Mesendoderm (in vitro differentiated cells): ENCODE data around the gene KDM5B.
"Not testable (repeated sequence)": the region's sequence is repeated elsewhere in the genome, so short reads cannot be mapped to it uniquely, and the experiment has no call there.

Experiments
- DNase-seq: peaks from one replicate; pipeline ENCODE4 v3.0.0; 2013
- H2AK5ac ChIP-seq: 2 replicates; pipeline ENCODE4 v1.6.1; 2013; ENCODE audit warnings: low read length, inconsistent platforms
- H2BK120ac ChIP-seq: 2 replicates; pipeline ENCODE4 v1.6.1; 2013; ENCODE audit warnings: low read depth, mild to moderate bottlenecking, low read length, moderate library complexity, mixed read lengths
- H2BK15ac ChIP-seq: replicated peaks from 2 replicates; pipeline ENCODE4 v1.6.1; 2013; ENCODE audit warnings: low read depth, mild to moderate bottlenecking, moderate library complexity
- H2BK5ac ChIP-seq: 2 replicates; pipeline ENCODE4 v1.6.1; 2013; ENCODE audit warnings: low read length, inconsistent platforms
- H3K18ac ChIP-seq: 2 replicates; pipeline ENCODE4 v1.6.1; 2013; ENCODE audit warnings: mild to moderate bottlenecking, low read length, mixed read lengths
- H3K23ac ChIP-seq: one replicate; pipeline ENCODE4 v1.6.1; 2013; ENCODE audit warnings: low read length
- H3K27ac ChIP-seq: 2 replicates; pipeline ENCODE4 v1.5.1; 2013; ENCODE audit warnings: low read depth, mild to moderate bottlenecking, inconsistent platforms, low read length, moderate library complexity
- H3K27me3 ChIP-seq: 2 replicates; pipeline ENCODE4 v1.6.1; 2013; ENCODE audit warnings: low read length, control low read depth, mild to moderate bottlenecking, inconsistent platforms; ENCODE audit not compliant: insufficient read depth, poor library complexity
- H3K36me3 ChIP-seq: 2 replicates; pipeline ENCODE4 v1.6.1; 2013; ENCODE audit warnings: low read length, inconsistent platforms; ENCODE audit not compliant: control insufficient read depth, insufficient read depth
- H3K4ac ChIP-seq: one replicate; pipeline ENCODE4 v1.6.1; 2013; ENCODE audit warnings: low read depth, mild to moderate bottlenecking, low read length, moderate library complexity
- H3K4me1 ChIP-seq: 2 replicates; pipeline ENCODE4 v1.6.1; 2013; ENCODE audit warnings: low read depth, low read length, inconsistent platforms; ENCODE audit not compliant: control insufficient read depth
- H3K4me2 ChIP-seq: 2 replicates; pipeline ENCODE4 v1.6.1; 2013; ENCODE audit warnings: low read length
- H3K4me3 ChIP-seq: 2 replicates; pipeline ENCODE4 v1.5.1; 2013; ENCODE audit warnings: mild to moderate bottlenecking, low read length
- H3K56ac ChIP-seq: one replicate; pipeline ENCODE4 v1.6.1; 2013; ENCODE audit warnings: low read length
- H3K79me1 ChIP-seq: 2 replicates; pipeline ENCODE4 v1.6.1; 2013; ENCODE audit warnings: low read length, inconsistent platforms
- H3K79me2 ChIP-seq: 2 replicates; pipeline ENCODE4 v1.6.1; 2013; ENCODE audit warnings: mild to moderate bottlenecking, low read length; ENCODE audit not compliant: control insufficient read depth, insufficient read depth
- H3K9ac ChIP-seq: 2 replicates; pipeline ENCODE4 v1.6.1; 2013; ENCODE audit warnings: low read length, inconsistent platforms
- H4K5ac ChIP-seq: one replicate; pipeline ENCODE4 v1.6.1; 2013; ENCODE audit warnings: low read length
- H4K8ac ChIP-seq: one replicate; pipeline ENCODE4 v1.6.1; 2013; ENCODE audit warnings: low read depth, mild to moderate bottlenecking, control low read depth, low read length, moderate library complexity
- WGBS: extraction: QIAGEN DNeasy Blood & Tissue Kit; methylation state at CpG from one replicate; pipeline ENCODE4 v1.1.7; 2013; ENCODE audit warnings: low lambda C conversion rate, missing lambda C conversion rate; ENCODE audit not compliant: insufficient coverage; ENCODE audit errors: extremely low coverage; 5-methylcytosine and 5-hydroxymethylcytosine counted together

KDM5B gene

DNA sequence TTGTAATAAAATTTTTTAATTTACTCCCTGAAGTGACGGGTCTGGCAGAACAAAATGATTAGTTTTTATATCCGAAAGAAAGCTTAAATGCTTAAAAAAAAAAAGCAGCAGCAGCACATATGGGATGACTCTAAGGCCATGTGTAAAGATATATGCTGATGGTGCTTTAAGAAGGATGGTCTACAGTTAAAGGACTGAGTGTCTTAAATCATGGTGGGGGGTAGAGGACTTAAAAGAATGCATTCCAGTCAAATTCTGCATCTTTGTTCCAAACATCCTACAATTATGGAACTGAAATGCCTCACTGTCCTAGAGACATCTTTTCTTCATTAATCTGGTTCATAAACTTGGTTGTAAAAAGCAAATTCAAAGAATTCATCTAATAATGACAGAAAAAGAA is 7.0 kb downstream of the KDM5B start:
- Histone ChIP-seq H2BK120ac (no peak overlapping the region), H3K18ac (no peak overlapping the region), H2BK15ac (no peak overlapping the region), H3K9ac (no peak overlapping the region), H3K56ac (no peak overlapping the region), H3K79me1 (peaks cover 15% of the 10 kb centered on the region), H2AK5ac (no peak overlapping the region), H3K23ac (no peak overlapping the region), H3K27me3 (no peaks in the 10 kb centered on the region), H2BK5ac (no peak overlapping the region), H3K4ac (no peak overlapping the region), H3K4me1 (no peaks in the 10 kb centered on the region), H3K4me2 (no peak overlapping the region), H4K8ac (no peak overlapping the region), H3K79me2 (peaks cover 86% of the 10 kb centered on the region), H3K27ac (no peak overlapping the region), H3K4me3 (no peak overlapping the region), H3K36me3 (no peaks in the 10 kb centered on the region), H4K5ac (no peak overlapping the region)
- DNase-seq, result no peak
- no CpG with 5 or more reads among the region's 2 CpGs for WGBS

GRCh38 chr1:202800742-202801141 is 7.5 kb downstream of the KDM5B start:
- no peak overlapping the region for H2BK15ac ChIP-seq
- H3K4me3 ChIP-seq, result no peak overlapping the region
- no peak overlapping the region for H4K5ac ChIP-seq
- no peaks in the 10 kb centered on the region for H3K36me3 ChIP-seq
- no peak for DNase-seq
- H3K79me1 ChIP-seq, result peaks cover 19% of the 10 kb centered on the region
- no peak overlapping the region for H3K4me2 ChIP-seq
- no CpG with 5 or more reads among the region's 1 CpG for WGBS
- H3K27me3 ChIP-seq, result no peaks in the 10 kb centered on the region
- H3K9ac ChIP-seq, result no peak overlapping the region
- H3K4me1 ChIP-seq, result no peaks in the 10 kb centered on the region
- H2BK120ac ChIP-seq, result no peak overlapping the region
- no peak overlapping the region for H2AK5ac ChIP-seq
- no peak overlapping the region for H4K8ac ChIP-seq
- no peak overlapping the region for H3K4ac ChIP-seq
- no peak overlapping the region for H3K18ac ChIP-seq
- H2BK5ac ChIP-seq, result no peak overlapping the region
- H3K79me2 ChIP-seq, result peaks cover 86% of the 10 kb centered on the region
- no peak overlapping the region for H3K23ac ChIP-seq
- no peak overlapping the region for H3K27ac ChIP-seq
- H3K56ac ChIP-seq, result no peak overlapping the region

- no peak overlapping the region for H3K9ac ChIP-seq
- DNase-seq, result no peak
- H4K5ac ChIP-seq, result no peak overlapping the region
Observed at GRCh38 chr1:202798792-202799331, 9.4 kb downstream of the KDM5B start.

GRCh38 chr1:202798260-202798659 is 10.0 kb downstream of the KDM5B start:
- no peak overlapping the region for H3K27ac ChIP-seq
- no peak for DNase-seq
- H3K9ac ChIP-seq, result no peak overlapping the region
- H3K4ac ChIP-seq, result no peak overlapping the region
- no peak overlapping the region for H3K4me3 ChIP-seq
- no peak overlapping the region for H4K8ac ChIP-seq
- H3K79me2 ChIP-seq, result peaks cover 83% of the 10 kb centered on the region
- no peaks in the 10 kb centered on the region for H3K4me1 ChIP-seq
- H3K4me2 ChIP-seq, result no peak overlapping the region
- no peaks in the 10 kb centered on the region for H3K27me3 ChIP-seq
- no peak overlapping the region for H2AK5ac ChIP-seq
- H2BK120ac ChIP-seq, result no peak overlapping the region
- no peak overlapping the region for H2BK15ac ChIP-seq
- H3K18ac ChIP-seq, result no peak overlapping the region
- no peak overlapping the region for H3K56ac ChIP-seq
- no peak overlapping the region for H2BK5ac ChIP-seq
- H3K36me3 ChIP-seq, result no peaks in the 10 kb centered on the region
- H4K5ac ChIP-seq, result no peak overlapping the region
- H3K79me1 ChIP-seq, result peaks cover 21% of the 10 kb centered on the region
- WGBS, result no CpG with 5 or more reads among the region's 4 CpGs
- no peak overlapping the region for H3K23ac ChIP-seq

More at GRCh38 chr1:202798792-202799331, 9.4 kb downstream of the KDM5B start:
- Histone ChIP-seq H3K36me3 (no peaks in the 10 kb centered on the region), H2AK5ac (no peak overlapping the region), H3K79me2 (peaks cover 85% of the 10 kb centered on the region), H3K4ac (no peak overlapping the region), H3K27ac (no peak overlapping the region), H3K27me3 (no peaks in the 10 kb centered on the region), H3K4me3 (no peak overlapping the region), H3K4me1 (no peaks in the 10 kb centered on the region), H3K23ac (no peak overlapping the region), H3K4me2 (no peak overlapping the region), H2BK5ac (no peak overlapping the region), H3K18ac (no peak overlapping the region), H2BK15ac (no peak overlapping the region), H4K8ac (no peak overlapping the region), H2BK120ac (no peak overlapping the region), H3K56ac (no peak overlapping the region), H3K79me1 (peaks cover 21% of the 10 kb centered on the region)
- WGBS, result no CpG with 5 or more reads among the region's 6 CpGs

DNA sequence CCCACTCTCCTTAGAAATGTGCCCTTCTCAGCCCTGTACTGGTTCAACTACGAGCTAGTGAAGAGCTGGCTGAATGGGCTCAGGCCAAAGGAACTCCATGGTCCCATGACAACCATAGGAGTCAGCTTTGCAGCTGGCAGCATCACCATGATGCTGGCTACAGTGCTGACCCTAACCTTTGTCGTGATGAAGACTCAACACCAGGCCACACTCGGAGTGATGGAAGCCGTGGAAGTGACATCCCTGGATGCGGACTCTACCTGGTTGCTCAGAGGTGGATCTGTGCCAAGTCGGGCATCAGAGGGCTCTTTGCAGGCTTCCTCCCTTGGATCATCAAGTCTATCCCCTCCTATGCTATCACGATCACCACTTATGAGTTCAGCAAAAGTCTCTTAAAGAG is 11.6 kb downstream of the KDM5B start:
- Histone ChIP-seq H3K36me3 (no peaks in the 10 kb centered on the region), H3K9ac (no peak overlapping the region)

GRCh38 chr1:202794931-202795330 is 13.3 kb downstream of the KDM5B start:
- H3K27me3 ChIP-seq, H4K5ac ChIP-seq, H3K27ac ChIP-seq, H3K36me3 ChIP-seq, H3K4me3 ChIP-seq, H2BK5ac ChIP-seq, H3K56ac ChIP-seq, H3K23ac ChIP-seq, H2AK5ac ChIP-seq, H3K4me1 ChIP-seq, DNase-seq, H3K18ac ChIP-seq, H4K8ac ChIP-seq, H3K4me2 ChIP-seq, H2BK15ac ChIP-seq, H3K4ac ChIP-seq, H2BK120ac ChIP-seq, H3K9ac ChIP-seq: not testable (repeated sequence)
- Histone ChIP-seq H3K79me1 (peaks cover 21% of the 10 kb centered on the region), H3K79me2 (peaks cover 76% of the 10 kb centered on the region)
- WGBS, result no CpG with 5 or more reads among the region's 6 CpGs

More for the DNA sequence above, 11.6 kb downstream of the KDM5B start:
- WGBS, result no CpG with 5 or more reads among the region's 7 CpGs
- Histone ChIP-seq H3K4me3 (no peak overlapping the region), H3K79me1 (peaks cover 21% of the 10 kb centered on the region), H3K56ac (no peak overlapping the region), H3K4ac (no peak overlapping the region), H2BK5ac (no peak overlapping the region), H3K18ac (no peak overlapping the region), H3K79me2 (peaks cover 81% of the 10 kb centered on the region), H3K23ac (no peak overlapping the region), H4K5ac (no peak overlapping the region), H3K4me1 (no peaks in the 10 kb centered on the region), H3K27me3 (no peaks in the 10 kb centered on the region), H2BK120ac (no peak overlapping the region), H2AK5ac (no peak overlapping the region), H4K8ac (no peak overlapping the region), H3K4me2 (no peak overlapping the region), H3K27ac (no peak overlapping the region), H2BK15ac (no peak overlapping the region)
- no peak for DNase-seq
